HEK293T (cell line): ENCODE results near the gene SSTR4.

Experiments
- ELF4 ChIP-seq: fragments of 450-650 bp; IDR thresholded peaks from 2 replicates; pipeline ENCODE4 v1.6.1; 2017; ENCODE audit warnings: antibody characterized with exemption
- FOXA1 ChIP-seq: fragments of 450-650 bp; IDR thresholded peaks from 2 replicates; pipeline ENCODE4 v1.6.1; 2016; ENCODE audit warnings: mild to moderate bottlenecking
- HDGF ChIP-seq: fragments of 450-650 bp; IDR thresholded peaks from 2 replicates; pipeline ENCODE4 v1.6.1; 2017; ENCODE audit warnings: antibody characterized with exemption, borderline replicate concordance
- NFRKB ChIP-seq: fragments of 450-650 bp; IDR thresholded peaks from 2 replicates; pipeline ENCODE4 v1.6.1; 2016; ENCODE audit warnings: mild to moderate bottlenecking, moderate library complexity
- SP1 ChIP-seq: fragments of 450-650 bp; IDR thresholded peaks from 2 replicates; pipeline ENCODE4 v1.6.1; 2017
- TARDBP ChIP-seq: fragments of 450-650 bp; IDR thresholded peaks from 2 replicates; pipeline ENCODE4 v1.6.1; 2016

GRCh38 chr20:23061262-23061661 lies 26.1 kb downstream of the SSTR4 start:
- TF ChIP-seq HDGF (no peak), FOXA1 (no peak), SP1 (no peak), NFRKB (no peak), TARDBP (no peak), ELF4 (no peak)
